PC-3 (cell line): Measurements from ENCODE around the gene HINFP. TPM values are rescaled to one million over a fixed set of nuclear protein-coding genes. Genes with fewer than 3 reads are reported as not detected.
A peak's percentile ranks its signal among the peaks of the same experiment; 100 is the strongest.

Source experiments
- ATAC-seq: fragments of 200-7000 bp; cut with Tn5 transposase; 2 replicates; pipeline ENCODE4 v1.9.1; 2020; ENCODE audit warnings: mild to moderate bottlenecking, moderate library complexity
- BruUV-seq: library from RNA; stranded (reverse); fragments of 400-500 nt; replicated peaks from 2 replicates; lab custom pipeline; 2021; lab: Mats Ljungman, UMichigan
- CTCF ChIA-PET: fragments of 300-600 bp; sonication (Branson Sonifier 250); formaldehyde crosslinking; loops from one replicate; lab custom pipeline; 2022; ENCODE audit warnings: antibody characterized with exemption; lab: Charles Lee
- POLR2A ChIA-PET: fragments of 300-600 bp; sonication (Branson Sonifier 250); formaldehyde crosslinking; loops from one replicate; lab custom pipeline; 2022; ENCODE audit warnings: antibody characterized with exemption; ENCODE audit not compliant: unreplicated experiment; lab: Charles Lee
- DNase-seq: peaks from one replicate; pipeline ENCODE4 v3.0.0-alpha.2; 2015
- H2AFZ ChIP-seq: fragments of 300-600 bp; sonication (generic); 2 replicates; pipeline ENCODE4 v1.6.0; 2016; ENCODE audit warnings: antibody characterized with exemption, low read length
- H3F3A ChIP-seq: fragments of 300-600 bp; sonication (generic); one replicate; pipeline ENCODE4 v1.6.0; 2017; ENCODE audit warnings: antibody characterized with exemption, low read length, control low read depth, mild to moderate bottlenecking; ENCODE audit not compliant: unreplicated experiment
- H3K27ac ChIP-seq: fragments of 300-600 bp; sonication (generic); 2 replicates; pipeline ENCODE4 v1.5.1; 2016; ENCODE audit warnings: mild to moderate bottlenecking, low read length
- H3K27me3 ChIP-seq: fragments of 300-600 bp; sonication (generic); 2 replicates; pipeline ENCODE4 v1.6.1; 2016; ENCODE audit warnings: low read length, mixed read lengths
- H3K36me3 ChIP-seq: fragments of 300-600 bp; sonication (generic); 2 replicates; pipeline ENCODE4 v1.6.1; 2016; ENCODE audit warnings: low read depth, mixed run types, low read length, mixed read lengths
- H3K4me1 ChIP-seq: fragments of 300-600 bp; sonication (generic); 2 replicates; pipeline ENCODE4 v1.5.1; 2016; ENCODE audit warnings: low read length; ENCODE audit not compliant: insufficient read depth
- H3K4me2 ChIP-seq: fragments of 300-600 bp; sonication (generic); 2 replicates; pipeline ENCODE4 v1.6.0; 2016; ENCODE audit warnings: low read length
- H3K4me3 ChIP-seq: fragments of 300-600 bp; sonication (generic); 2 replicates; pipeline ENCODE4 v1.5.1; 2016; ENCODE audit warnings: mild to moderate bottlenecking, low read length, mixed read lengths
- H3K79me2 ChIP-seq: fragments of 300-600 bp; sonication (generic); 2 replicates; pipeline ENCODE4 v1.6.1; 2017; ENCODE audit warnings: low read length, mixed read lengths
- H3K9ac ChIP-seq: fragments of 300-600 bp; sonication (generic); 2 replicates; pipeline ENCODE4 v1.6.0; 2016; ENCODE audit warnings: mild to moderate bottlenecking, low read length
- H3K9me2 ChIP-seq: fragments of 300-600 bp; sonication (generic); replicated peaks from 2 replicates; pipeline ENCODE4 v1.6.1; 2016; ENCODE audit warnings: mixed run types, low read length, mixed read lengths
- H3K9me3 ChIP-seq: fragments of 300-600 bp; sonication (generic); 2 replicates; pipeline ENCODE4 v1.6.1; 2016; ENCODE audit warnings: low read length, mixed read lengths
- H4K20me1 ChIP-seq: fragments of 300-600 bp; sonication (generic); 2 replicates; pipeline ENCODE4 v1.6.1; 2016; ENCODE audit warnings: low read length, mixed read lengths
- EZH2 ChIP-seq: fragments of 300-600 bp; sonication (generic); IDR thresholded peaks from one replicate; pipeline ENCODE4 v1.6.1; 2017; ENCODE audit warnings: antibody characterized with exemption, mild to moderate bottlenecking, low read length; ENCODE audit not compliant: unreplicated experiment
- EZH2phosphoT487 ChIP-seq: fragments of 300-600 bp; sonication (generic); IDR thresholded peaks from 2 replicates; pipeline ENCODE4 v1.6.1; 2018; ENCODE audit warnings: mild to moderate bottlenecking, antibody characterized with exemption, low read length, borderline replicate concordance
- intact Hi-C: fragments of 100-400 bp; cut with micrococcal nuclease; formaldehyde crosslinking; loops from 2 replicates; pipeline ENCODE4 v1.9.0; 2023
- total RNA-seq: library from RNA; depleted of rRNA; stranded (reverse); fragments of >200 nt; gene quantifications from 2 replicates; pipeline ENCODE4 v1.2.3, GENCODE V29; 2014
- TF ChIP-seq, protein P1 (sequence below): fragments of 300-600 bp; sonication (generic); conservative IDR thresholded peaks from 2 replicates; pipeline ENCODE4 v1.5.1; 2017; ENCODE audit warnings: antibody characterized with exemption, low read depth, mild to moderate bottlenecking, low read length

The HINFP gene
- total RNA-seq, 1 experiment from 2014 or later, result 24.7 TPM

DNA sequence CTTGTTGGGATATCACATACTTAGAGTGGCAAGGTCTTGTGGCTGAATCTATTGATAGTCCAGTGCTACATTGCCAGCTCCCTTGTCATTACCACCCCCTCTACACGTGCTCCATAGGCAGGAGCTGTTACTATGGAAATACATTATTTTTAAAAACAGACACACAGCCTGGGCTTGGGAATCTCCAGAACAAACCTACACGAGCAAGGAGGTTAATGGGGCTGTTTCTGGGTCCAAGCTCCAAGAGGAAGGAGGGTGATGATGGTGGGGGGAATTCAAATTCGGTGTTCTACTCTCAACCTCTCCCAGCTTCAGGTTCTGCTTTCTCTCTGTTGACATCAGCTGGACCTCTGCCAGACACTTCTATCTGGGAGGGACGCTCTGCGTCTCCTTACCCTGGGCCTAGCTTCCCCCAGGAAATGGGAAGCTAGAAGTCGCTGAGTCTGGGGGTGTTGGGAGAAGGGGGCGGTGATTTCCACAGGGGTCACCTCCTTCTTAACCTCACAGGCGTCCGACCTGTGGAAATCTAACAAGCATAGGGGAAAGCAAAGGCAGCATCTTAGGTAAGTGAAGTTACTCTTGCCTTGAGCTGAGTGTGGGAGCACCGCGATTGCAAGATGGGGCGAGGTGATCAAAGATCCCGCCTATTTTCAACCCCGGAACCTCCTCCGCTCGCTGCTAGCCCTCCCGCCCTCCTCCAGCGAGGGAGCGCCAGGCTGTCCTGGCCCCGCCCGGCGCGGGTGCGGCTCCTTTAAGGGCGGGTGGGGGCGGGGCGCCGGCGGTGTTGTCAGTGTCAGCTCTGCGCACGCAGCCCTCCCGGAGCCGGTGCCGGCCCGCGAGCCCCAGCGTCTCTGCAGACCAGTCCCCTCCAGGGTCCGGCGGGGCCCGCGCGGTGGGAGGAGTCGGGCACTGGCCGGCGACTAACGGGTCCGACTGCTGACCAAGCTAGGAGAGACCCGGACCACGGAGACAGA is 14.5 kb upstream of the HINFP start, which contains the start of gene C2CD2L:
C2CD2L (plus strand) TSS at position 781 of the 974 bp plus-strand sequence. CDS start 398 bp downstream, outside the sequence.
- Histone ChIP-seq H3K9me3 (no peaks in the 10 kb centered on the region), H3K36me3 (peaks cover 13% of the 10 kb centered on the region; the same call in 1 of the 2 replicates), H3K4me3 (peak within 1 kb of the TSS; percentile 97), H3K27ac (peak within 1 kb of the TSS; percentile 49), H3F3A (no peaks in the 10 kb centered on the region), H3K27me3 (no peaks in the 10 kb centered on the region), H3K79me2 (peaks cover 37% of the 10 kb centered on the region), H3K4me1 (peaks cover 29% of the 10 kb centered on the region), H3K4me2 (peak within 1 kb of the TSS; percentile 98), H3K9ac (peak within 1 kb of the TSS; percentile 83), H4K20me1 (no peaks in the 10 kb centered on the region), H2AFZ (peak within 1 kb of the TSS; percentile 89), H3K9me2 (no peaks in the 10 kb centered on the region)
- ChIA-PET POLR2A (interaction anchor here (0.6 to 1.2 kb wide), 7 partner anchors 11 to 143 kb away, joined by 3 to 14 read pairs (median 7); partner anchors contain the start of genes HINFP and TRAPPC4), CTCF (interaction anchor here (0.5 to 1.0 kb wide), 2 partner anchors 11 to 59 kb away, joined by 3 to 4 read pairs; a partner anchor contains a TSS)
- peak; percentile 77 for ATAC-seq
- TSS peak; percentile 75 for BruUV-seq
- DNase-seq, result peak; percentile 96
- intact Hi-C loops, result no loop called here
- TF ChIP-seq EZH2phosphoT487 (no peak), EZH2 (no peak)
- TF ChIP-seq, protein P1, sequence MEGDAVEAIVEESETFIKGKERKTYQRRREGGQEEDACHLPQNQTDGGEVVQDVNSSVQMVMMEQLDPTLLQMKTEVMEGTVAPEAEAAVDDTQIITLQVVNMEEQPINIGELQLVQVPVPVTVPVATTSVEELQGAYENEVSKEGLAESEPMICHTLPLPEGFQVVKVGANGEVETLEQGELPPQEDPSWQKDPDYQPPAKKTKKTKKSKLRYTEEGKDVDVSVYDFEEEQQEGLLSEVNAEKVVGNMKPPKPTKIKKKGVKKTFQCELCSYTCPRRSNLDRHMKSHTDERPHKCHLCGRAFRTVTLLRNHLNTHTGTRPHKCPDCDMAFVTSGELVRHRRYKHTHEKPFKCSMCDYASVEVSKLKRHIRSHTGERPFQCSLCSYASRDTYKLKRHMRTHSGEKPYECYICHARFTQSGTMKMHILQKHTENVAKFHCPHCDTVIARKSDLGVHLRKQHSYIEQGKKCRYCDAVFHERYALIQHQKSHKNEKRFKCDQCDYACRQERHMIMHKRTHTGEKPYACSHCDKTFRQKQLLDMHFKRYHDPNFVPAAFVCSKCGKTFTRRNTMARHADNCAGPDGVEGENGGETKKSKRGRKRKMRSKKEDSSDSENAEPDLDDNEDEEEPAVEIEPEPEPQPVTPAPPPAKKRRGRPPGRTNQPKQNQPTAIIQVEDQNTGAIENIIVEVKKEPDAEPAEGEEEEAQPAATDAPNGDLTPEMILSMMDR, result no peak

DNA sequence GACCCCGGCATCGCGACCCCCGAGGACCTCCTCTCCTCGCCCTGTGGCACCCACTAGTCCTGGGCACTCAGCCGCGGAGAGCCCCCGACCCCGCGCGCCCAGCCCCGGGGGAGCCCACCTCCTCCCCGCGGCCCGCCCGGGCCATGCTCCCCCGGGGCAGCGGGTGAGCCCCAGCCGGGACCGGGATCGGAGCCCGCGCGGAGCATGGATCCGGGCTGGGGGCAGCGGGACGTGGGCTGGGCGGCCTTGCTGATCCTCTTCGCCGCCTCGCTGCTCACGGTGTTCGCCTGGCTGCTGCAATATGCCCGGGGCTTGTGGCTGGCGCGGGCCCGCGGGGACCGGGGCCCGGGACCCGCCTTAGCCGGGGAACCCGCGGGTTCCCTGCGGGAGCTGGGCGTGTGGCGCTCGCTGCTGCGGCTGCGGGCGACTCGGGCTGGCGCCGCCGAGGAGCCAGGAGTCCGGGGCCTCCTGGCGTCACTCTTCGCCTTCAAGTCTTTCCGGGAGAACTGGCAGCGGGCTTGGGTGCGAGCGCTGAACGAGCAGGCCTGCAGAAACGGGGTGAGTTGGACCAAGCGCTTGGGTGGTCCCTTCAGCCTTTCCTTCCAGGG is 13.7 kb upstream of the HINFP start:
- no TSS peak for BruUV-seq
- Histone ChIP-seq H4K20me1 (no peaks in the 10 kb centered on the region), H3K9me2 (no peaks in the 10 kb centered on the region), H3K27me3 (no peaks in the 10 kb centered on the region), H3F3A (no peaks in the 10 kb centered on the region), H3K36me3 (peaks cover 19% of the 10 kb centered on the region; the same call in 1 of the 2 replicates), H3K4me3 (peak overlapping the region; percentile 97), H3K9me3 (no peaks in the 10 kb centered on the region), H2AFZ (peak overlapping the region; percentile 89), H3K4me1 (peaks cover 29% of the 10 kb centered on the region), H3K4me2 (peak overlapping the region; percentile 98), H3K27ac (peak overlapping the region; percentile 36), H3K79me2 (peaks cover 37% of the 10 kb centered on the region), H3K9ac (peak overlapping the region; percentile 83)
- CTCF ChIA-PET, result interaction anchor here (0.5 kb wide), 1 partner anchor 60 kb away, joined by 4 read pairs; no protein-coding TSS in a partner anchor
- DNase-seq (no peak), ATAC-seq (peak; percentile 17)
- TF ChIP-seq, protein P1, result no peak
- TF ChIP-seq EZH2phosphoT487 (no peak), EZH2 (no peak)
- POLR2A ChIA-PET, result interaction anchor here (0.6 to 1.2 kb wide), 3 partner anchors 12 to 143 kb away, joined by 3 to 14 read pairs (median 9); partner anchors contain the start of gene HINFP
- intact Hi-C loops, result loop anchor here (1.0 kb wide), 1 partner anchor 14 kb away; the partner anchor contains the start of gene HINFP
